ENCODE measurements around the gene FNDC3A. TPM values are rescaled to one million over a fixed set of nuclear protein-coding genes. Genes with fewer than 3 reads are reported as not detected.

The FNDC3A gene
- total RNA-seq, 1 experiment from 2014 or later: 34.3 TPM

DNA sequence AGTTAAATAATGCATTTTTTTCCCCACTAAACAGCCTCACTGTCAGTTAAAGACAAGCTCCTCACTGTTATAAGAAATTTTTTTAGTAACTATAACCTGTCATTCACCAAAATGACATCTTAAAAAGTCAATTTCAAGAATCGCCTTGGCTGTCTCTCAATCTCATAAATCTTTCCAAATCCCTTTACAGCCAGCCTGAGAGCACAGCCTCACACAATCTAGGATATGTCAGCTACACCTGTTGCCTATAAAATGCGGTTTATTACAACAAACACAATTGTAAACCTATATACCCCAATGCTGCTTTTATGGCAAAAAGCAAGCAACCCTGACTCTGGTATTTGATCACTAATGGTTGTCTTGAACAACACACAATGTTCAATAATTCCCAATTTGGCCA, 29.5 kb upstream of the FNDC3A start:
- H3K27me3 ChIP-seq (ENCODE audit: insufficient read depth, low read depth): no peaks in the 10 kb centered on the region
- CTCF ChIA-PET: no interaction called here
- H3K9me3 ChIP-seq (ENCODE audit: insufficient read depth, low read depth): no peaks in the 10 kb centered on the region
- intact Hi-C loops (cut with micrococcal nuclease; ENCODE audit: unreplicated experiment): no loop called here
- H3K36me3 ChIP-seq (ENCODE audit: low read depth): no peaks in the 10 kb centered on the region
- H4K20me1 ChIP-seq (ENCODE audit: insufficient read depth): no peaks in the 10 kb centered on the region
- no peak for TF ChIP-seq EZH2 (IDR thresholded peaks at IDR 0.05; ENCODE audit: low read depth)
- H3K4me1 ChIP-seq (replicated peaks; ENCODE audit: insufficient read depth): peaks cover 12% of the 10 kb centered on the region; the same call in 1 of the 2 replicates
- POLR2A ChIA-PET (ENCODE audit: unreplicated experiment): no interaction called here
- H3K79me2 ChIP-seq (ENCODE audit: low read depth): no peaks in the 10 kb centered on the region
- H3K27ac ChIP-seq: no peak overlapping the region
- H3K4me3 ChIP-seq: no peak overlapping the region
- H2AFZ ChIP-seq: no peak overlapping the region
- BruUV-seq (replicated peaks): no TSS peak
- no peaks in the 10 kb centered on the region for H3K9me2 ChIP-seq (ENCODE audit: insufficient read depth)
- H3K4me2 ChIP-seq: no peak overlapping the region
- no peaks in the 10 kb centered on the region; the same call in 1 of the 2 replicates for H3F3A ChIP-seq (ENCODE audit: insufficient read depth, low read depth)
- DNase-seq: no peak

- H3K9me2 ChIP-seq (ENCODE audit: insufficient read depth): no peaks in the 10 kb centered on the region
- ChIA-PET POLR2A (ENCODE audit: unreplicated experiment) (no interaction called here), CTCF (no interaction called here)
- BruUV-seq (replicated peaks): TSS peak; percentile 70
- H3K9me3 ChIP-seq (ENCODE audit: insufficient read depth, low read depth): no peaks in the 10 kb centered on the region
- H3K4me3 ChIP-seq: no peak overlapping the region
- H3F3A ChIP-seq (ENCODE audit: insufficient read depth, low read depth): no peaks in the 10 kb centered on the region; the same call in 1 of the 2 replicates
- H3K36me3 ChIP-seq (ENCODE audit: low read depth): no peaks in the 10 kb centered on the region
- no peaks in the 10 kb centered on the region for H4K20me1 ChIP-seq (ENCODE audit: insufficient read depth)
- H3K27me3 ChIP-seq (ENCODE audit: insufficient read depth, low read depth): no peaks in the 10 kb centered on the region
- H2AFZ ChIP-seq: no peak overlapping the region
- H3K27ac ChIP-seq: peak overlapping the region; percentile 55
- peaks cover 12% of the 10 kb centered on the region; the same call in 1 of the 2 replicates for H3K4me1 ChIP-seq (replicated peaks; ENCODE audit: insufficient read depth)
- intact Hi-C loops (cut with micrococcal nuclease; ENCODE audit: unreplicated experiment): no loop called here
- no peak for DNase-seq
- H3K79me2 ChIP-seq (ENCODE audit: low read depth): no peaks in the 10 kb centered on the region
- H3K4me2 ChIP-seq: peak overlapping the region; percentile 43; the same call in 1 of the 2 replicates
- no peak for TF ChIP-seq CTCF (conservative IDR thresholded peaks at IDR 0.05)
- TF ChIP-seq EZH2 (IDR thresholded peaks at IDR 0.05; ENCODE audit: low read depth): no peak
Observed at GRCh38 chr13:48949566-48950500, 25.9 kb upstream of the FNDC3A start.

DNA sequence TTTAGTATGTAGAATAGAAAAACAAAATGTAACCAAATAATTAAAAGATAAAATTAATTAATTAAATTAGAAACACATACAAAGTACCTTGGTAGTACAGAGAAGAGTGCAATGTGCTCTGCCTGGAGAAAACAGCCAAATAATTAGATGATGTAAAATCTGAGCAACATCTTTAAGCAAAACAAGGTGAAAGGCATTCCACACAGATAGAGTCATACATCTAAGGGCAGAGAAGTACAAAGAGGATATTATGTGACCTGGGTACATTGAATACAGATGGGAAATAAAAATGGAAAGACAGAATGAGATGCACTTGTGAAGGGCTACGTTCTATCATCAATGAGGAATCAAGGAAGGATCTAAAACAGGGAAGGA, 25.2 kb upstream of the FNDC3A start:
- Histone ChIP-seq H3K4me3 (no peak overlapping the region), H3K27ac (peak overlapping the region; percentile 55), H3K36me3 (ENCODE audit: low read depth) (no peaks in the 10 kb centered on the region), H4K20me1 (ENCODE audit: insufficient read depth) (no peaks in the 10 kb centered on the region), H3K4me1 (replicated peaks; ENCODE audit: insufficient read depth) (peaks cover 12% of the 10 kb centered on the region; the same call in 1 of the 2 replicates), H3K9me2 (ENCODE audit: insufficient read depth) (no peaks in the 10 kb centered on the region), H3K9me3 (ENCODE audit: insufficient read depth, low read depth) (no peaks in the 10 kb centered on the region), H3K79me2 (ENCODE audit: low read depth) (no peaks in the 10 kb centered on the region), H2AFZ (no peak overlapping the region), H3K27me3 (ENCODE audit: insufficient read depth, low read depth) (no peaks in the 10 kb centered on the region), H3K4me2 (peak overlapping the region; percentile 43; the same call in 1 of the 2 replicates), H3F3A (ENCODE audit: insufficient read depth, low read depth) (no peaks in the 10 kb centered on the region; the same call in 1 of the 2 replicates)
- CTCF ChIA-PET: no interaction called here
- POLR2A ChIA-PET (ENCODE audit: unreplicated experiment): no interaction called here
- intact Hi-C loops (cut with micrococcal nuclease; ENCODE audit: unreplicated experiment): no loop called here
- BruUV-seq (replicated peaks): no TSS peak
- no peak for TF ChIP-seq CTCF (conservative IDR thresholded peaks at IDR 0.05)
- no peak for DNase-seq

Measured in PC-9 (cell line).